GM12878 (cell line): Measurements from ENCODE around the gene TGFBR1. TPM values are rescaled to one million over a fixed set of nuclear protein-coding genes. Genes with fewer than 3 reads are reported as not detected.

Experiments used
- ATAC-seq: fragments of 200-7000 bp; cut with Tn5 transposase; 3 replicates; pipeline ENCODE4 v1.9.1; 2020; ENCODE audit warnings: mild to moderate bottlenecking, moderate library complexity
- BruUV-seq: library from RNA; stranded (reverse); fragments of 400-500 nt; replicated peaks from 2 replicates; lab custom pipeline; 2021; lab: Mats Ljungman, UMichigan
- CTCF ChIA-PET: fragments of 300-600 bp; sonication (Branson Sonifier 250); formaldehyde crosslinking; extraction: SDS; loops from one replicate; lab custom pipeline; 2021; ENCODE audit warnings: inconsistent platforms; lab: Yijun Ruan, JAX
- POLR2A ChIA-PET: fragments of 350-600 bp; formaldehyde crosslinking; extraction: SDS; loops from one replicate; lab custom pipeline; 2021; ENCODE audit warnings: inconsistent platforms; lab: Charles Lee
- RAD21 ChIA-PET: fragments of 300-600 bp; sonication (Branson Sonifier 250); formaldehyde crosslinking; loops from one replicate; lab custom pipeline; 2023; ENCODE audit warnings: antibody characterized with exemption; ENCODE audit not compliant: unreplicated experiment; lab: Charles Lee
- SMC1A ChIA-PET: fragments of 300-600 bp; sonication (Branson Sonifier 250); formaldehyde crosslinking; loops from one replicate; lab custom pipeline; 2023; ENCODE audit not compliant: unreplicated experiment, uncharacterized antibody; lab: Charles Lee
- DNase-seq: peaks from one replicate; pipeline ENCODE4 v3.0.0-alpha.2; 2011; ENCODE audit warnings: low read depth, low spot score
- FAIRE-seq: peaks from 3 replicates; lab custom pipeline; 2011; peaks lifted over from hg19 to GRCh38; lab: Jason Lieb, UNC
- H2AFZ ChIP-seq: 2 replicates; pipeline ENCODE4 v1.6.0; 2011; ENCODE audit warnings: low read depth, low read length, control low read depth; ENCODE audit not compliant: control insufficient read depth
- H3K27ac ChIP-seq: 2 replicates; pipeline ENCODE4 v1.5.1; 2011; ENCODE audit warnings: control low read depth; ENCODE audit not compliant: control insufficient read depth, insufficient read depth
- H3K27me3 ChIP-seq, 2 experiments: replicated peaks in 1 of 2; 2 replicates each; pipeline versions ENCODE4 v1.6.0 to v1.6.1; 2011; ENCODE audit warnings: low read length in 1 of 2; ENCODE audit not compliant: control insufficient read depth in 2 of 2, insufficient read depth in 2 of 2
- H3K36me3 ChIP-seq, 2 experiments: 2 replicates each; pipeline ENCODE4 v1.5.1; 2011; ENCODE audit warnings: low read length in 1 of 2; ENCODE audit not compliant: control insufficient read depth in 2 of 2, insufficient read depth in 2 of 2
- H3K4me1 ChIP-seq: 2 replicates; pipeline ENCODE4 v1.6.1; 2011; ENCODE audit warnings: mild to moderate bottlenecking, low read length, moderate library complexity, mixed read lengths; ENCODE audit not compliant: control insufficient read depth, insufficient read depth
- H3K4me2 ChIP-seq: 2 replicates; pipeline ENCODE4 v1.6.0; 2011; ENCODE audit warnings: control low read depth; ENCODE audit not compliant: control insufficient read depth, insufficient read depth
- H3K4me3 ChIP-seq: fragments of 200-600 bp; sonication (generic); 2 replicates; pipeline ENCODE4 v1.5.1; 2016
- H3K79me2 ChIP-seq: 2 replicates; pipeline ENCODE4 v1.6.0; 2011; ENCODE audit warnings: low read length; ENCODE audit not compliant: control insufficient read depth, insufficient read depth
- H3K9ac ChIP-seq: 2 replicates; pipeline ENCODE4 v1.8.0; 2011; ENCODE audit warnings: low read length, control low read depth, mixed read lengths; ENCODE audit not compliant: control insufficient read depth, insufficient read depth
- H3K9me3 ChIP-seq: replicated peaks from 3 replicates; pipeline ENCODE4 v1.5.1; 2011; ENCODE audit warnings: mild to moderate bottlenecking, low read length; ENCODE audit not compliant: control insufficient read depth, insufficient read depth
- H4K20me1 ChIP-seq: 2 replicates; pipeline ENCODE4 v1.6.0; 2011; ENCODE audit not compliant: control insufficient read depth, insufficient read depth
- ASH2L ChIP-seq: fragments of 300-600, 200-600 bp; sonication (generic); IDR thresholded peaks from 2 replicates; pipeline ENCODE4 v1.6.1; 2017; ENCODE audit warnings: low read depth, mild to moderate bottlenecking, borderline replicate concordance
- BCL3 ChIP-seq: IDR thresholded peaks from 2 replicates; pipeline ENCODE4 v1.6.1; 2011; ENCODE audit warnings: borderline replicate concordance, low read depth, mild to moderate bottlenecking, moderate library complexity, low read length; ENCODE audit not compliant: insufficient read depth, poor library complexity, severe bottlenecking
- BMI1 ChIP-seq: fragments of 450-650 bp; IDR thresholded peaks from 2 replicates; pipeline ENCODE4 v1.6.1; 2016; ENCODE audit warnings: mild to moderate bottlenecking, moderate library complexity, borderline replicate concordance
- CREB1 ChIP-seq: IDR thresholded peaks from 2 replicates; pipeline ENCODE4 v1.6.1; 2012; ENCODE audit warnings: low read depth, mild to moderate bottlenecking, inconsistent platforms
- ELK1 ChIP-seq: IDR thresholded peaks from 2 replicates; pipeline ENCODE4 v1.6.1; 2012; ENCODE audit warnings: low read depth, low read length, improper control_type of control experiment
- EP300 ChIP-seq, 2 experiments: fragments of 150-350 bp in 1 of 2; IDR thresholded peaks; 2 replicates each; pipeline ENCODE4 v1.6.1; 2011 to 2012; ENCODE audit warnings: low read depth in 2 of 2, low read length in 2 of 2, borderline replicate concordance in 1 of 2, improper control_type of control experiment in 1 of 2, inconsistent platforms in 1 of 2; ENCODE audit not compliant: control insufficient read depth in 1 of 2
- MYB ChIP-seq: fragments of 150-350 bp; IDR thresholded peaks from 2 replicates; pipeline ENCODE4 v1.6.1; 2014; ENCODE audit warnings: mild to moderate bottlenecking, low read depth, low read length, borderline replicate concordance
- MYC ChIP-seq: IDR thresholded peaks from 2 replicates; pipeline ENCODE4 v1.6.1; 2011; ENCODE audit warnings: mild to moderate bottlenecking, low read length, moderate library complexity, inconsistent platforms; ENCODE audit not compliant: insufficient read depth, insufficient replicate concordance, insufficient read length, severe bottlenecking
- ZBTB33 ChIP-seq: fragments of 450-650 bp; IDR thresholded peaks from 2 replicates; pipeline ENCODE4 v1.6.1; 2017; ENCODE audit warnings: mild to moderate bottlenecking
- WGBS: methylation state at CpG from one replicate; pipeline ENCODE4 v1.1.6; 2016; ENCODE audit warnings: low lambda C conversion rate; ENCODE audit not compliant: insufficient replicate concordance, insufficient coverage; ENCODE audit errors: missing lambda C conversion rate; 5-methylcytosine and 5-hydroxymethylcytosine counted together
- in situ Hi-C: fragments of 300-500 bp; cut with MboI; formaldehyde crosslinking; loops from 9 replicates; pipeline ENCODE4 v1.14.3; 2018; ENCODE audit warnings: mixed read lengths
- intact Hi-C: fragments of 100-400 bp; cut with micrococcal nuclease; formaldehyde crosslinking; loops from one replicate; pipeline ENCODE4 v1.14.2; 2022; ENCODE audit not compliant: unreplicated experiment
- polyA plus RNA-seq, 11 experiments: library from polyadenylated mRNA; depleted of rRNA in 4 of 11; unstranded in 6 of 11; stranded (reverse) in 5 of 11; fragments of >200 nt; fragmentation: Nextera tagmentation in 4 of 11; fragmentation: Illumina TruSeq in 1 of 11; extraction: Ambion mirVana in 4 of 11; extraction: Trizol in 1 of 11; gene quantifications; 1 replicate in 1 of 11; 2 replicates in 10 of 11; pipeline versions ENCODE4 v1.2.1 to v1.2.3, GENCODE V29; 2011 to 2016; ENCODE audit warnings: inconsistent platforms in 2 of 11, missing spikeins in 2 of 11, low read depth in 1 of 11
- total RNA-seq, 4 experiments: library from RNA; depleted of rRNA in 3 of 4; stranded (reverse); fragments of >200 nt in 3 of 4; fragmentation: Illumina TruSeq in 1 of 4; extraction: Trizol in 1 of 4; gene quantifications; 2 replicates each; pipeline versions ENCODE4 v1.2.1 to v1.2.3, GENCODE V29; 2013 to 2021

The TGFBR1 gene
- total and polyA plus RNA-seq, 10 of the 15 experiments (the other 5 are each of a cell fraction or from before 2014, with no cell fraction given) = 2.9 to 27.2 (median 16.6) TPM

GRCh38 chr9:99138424-99139284 is 33.7 kb downstream of the TGFBR1 start:
- WGBS = 94% methylated on average over 8 of the region's 8 CpGs
- Histone ChIP-seq H3K9ac (no peak overlapping the region), H3K4me3 (no peak overlapping the region), H2AFZ (no peak overlapping the region), H3K27ac (no peak overlapping the region), H4K20me1 (no peaks in the 10 kb centered on the region), H3K36me3 (no peaks in the 10 kb centered on the region; a peak in 3 of 4 replicates), H3K79me2 (no peaks in the 10 kb centered on the region; the same call in 1 of the 2 replicates), H3K9me3 (no peaks in the 10 kb centered on the region), H3K4me2 (no peak overlapping the region), H3K4me1 (peaks cover 14% of the 10 kb centered on the region), H3K27me3 (no peaks in the 10 kb centered on the region)
- in situ Hi-C loops (loop anchor here (5.0 kb wide), 2 partner anchors 141 to 291 kb away; no protein-coding TSS in a partner anchor), intact Hi-C loops (no loop called here)
- ChIA-PET SMC1A (interaction anchor here (0.6 to 10.2 kb wide), 21 partner anchors 10 to 1671 kb away, joined by 3 to 129 read pairs (median 4); partner anchors contain the start of gene TGFBR1), RAD21 (interaction anchor here (0.7 to 10.4 kb wide), 12 partner anchors 12 to 290 kb away, joined by 3 to 83 read pairs (median 4); partner anchors contain the start of gene TGFBR1), POLR2A (interaction anchor here (0.6 to 2.9 kb wide), 6 partner anchors 12 to 172 kb away, joined by 3 to 8 read pairs (median 4); no protein-coding TSS in a partner anchor), CTCF (interaction anchor here (0.6 to 12.3 kb wide), 21 partner anchors 9 to 841 kb away, joined by 3 to 304 read pairs (median 5); partner anchors contain the start of gene TGFBR1)
- DNase-seq (no peak), FAIRE-seq (no peak), ATAC-seq (no peak)
- no peak for TF ChIP-seq BCL3
- TF ChIP-seq MYB = no peak
- TF ChIP-seq CREB1 = no peak
- no peak for TF ChIP-seq ASH2L
- no peak for TF ChIP-seq BMI1
- TF ChIP-seq MYC = no peak
- no peak for TF ChIP-seq EP300 (IDR thresholded peaks at IDR 0.05; ENCODE audit: borderline replicate concordance in 1 of 2, control insufficient read depth in 1 of 2, low read depth in 2 of 2, low read length in 2 of 2)
- TF ChIP-seq ELK1 = no peak
- TF ChIP-seq ZBTB33 = no peak
- no TSS peak for BruUV-seq
